ENCODE data around the gene LRRC2.
"Not testable (repeated sequence)": the region's sequence is repeated elsewhere in the genome, so short reads cannot be mapped to it uniquely, and the experiment has no call there.

Gene LRRC2, protein sequence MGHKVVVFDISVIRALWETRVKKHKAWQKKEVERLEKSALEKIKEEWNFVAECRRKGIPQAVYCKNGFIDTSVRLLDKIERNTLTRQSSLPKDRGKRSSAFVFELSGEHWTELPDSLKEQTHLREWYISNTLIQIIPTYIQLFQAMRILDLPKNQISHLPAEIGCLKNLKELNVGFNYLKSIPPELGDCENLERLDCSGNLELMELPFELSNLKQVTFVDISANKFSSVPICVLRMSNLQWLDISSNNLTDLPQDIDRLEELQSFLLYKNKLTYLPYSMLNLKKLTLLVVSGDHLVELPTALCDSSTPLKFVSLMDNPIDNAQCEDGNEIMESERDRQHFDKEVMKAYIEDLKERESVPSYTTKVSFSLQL

DNA sequence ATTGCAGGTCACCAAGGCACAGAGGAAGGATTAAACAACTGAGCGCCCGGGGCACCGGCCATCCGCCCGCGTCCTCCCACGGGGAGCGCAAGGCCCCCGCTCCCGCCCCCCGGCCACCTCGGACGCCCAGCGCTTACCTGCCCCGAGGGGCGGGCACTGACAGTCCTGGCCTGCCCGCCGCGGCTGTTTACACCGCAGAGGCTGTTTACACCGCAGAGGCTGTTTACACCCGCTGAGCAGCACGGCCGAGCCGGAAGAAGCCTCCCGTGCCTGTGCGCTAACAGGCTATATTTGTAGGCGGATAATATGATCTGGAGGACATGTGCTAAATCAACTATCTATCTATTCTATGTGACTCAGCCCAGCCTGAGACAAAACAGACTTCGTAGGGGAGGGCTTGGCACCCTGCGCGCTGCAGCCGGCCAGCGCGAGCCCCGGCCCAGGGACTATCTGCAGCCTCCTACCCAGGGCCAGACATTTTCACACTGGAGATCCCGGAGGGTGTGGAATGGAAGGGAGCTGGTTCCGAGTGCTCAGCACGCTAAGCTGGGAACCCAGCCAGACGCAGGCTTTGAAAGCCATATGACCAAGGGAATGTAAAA lies at the start of gene LRRC2:
TSS of gene LRRC2 (minus strand) at position 263 of the 602 bp plus-strand sequence. CDS start 14,711 bp downstream, outside the sequence.
- peak; percentile 29 for DNase-seq (ENCODE audit: low read depth)

DNA sequence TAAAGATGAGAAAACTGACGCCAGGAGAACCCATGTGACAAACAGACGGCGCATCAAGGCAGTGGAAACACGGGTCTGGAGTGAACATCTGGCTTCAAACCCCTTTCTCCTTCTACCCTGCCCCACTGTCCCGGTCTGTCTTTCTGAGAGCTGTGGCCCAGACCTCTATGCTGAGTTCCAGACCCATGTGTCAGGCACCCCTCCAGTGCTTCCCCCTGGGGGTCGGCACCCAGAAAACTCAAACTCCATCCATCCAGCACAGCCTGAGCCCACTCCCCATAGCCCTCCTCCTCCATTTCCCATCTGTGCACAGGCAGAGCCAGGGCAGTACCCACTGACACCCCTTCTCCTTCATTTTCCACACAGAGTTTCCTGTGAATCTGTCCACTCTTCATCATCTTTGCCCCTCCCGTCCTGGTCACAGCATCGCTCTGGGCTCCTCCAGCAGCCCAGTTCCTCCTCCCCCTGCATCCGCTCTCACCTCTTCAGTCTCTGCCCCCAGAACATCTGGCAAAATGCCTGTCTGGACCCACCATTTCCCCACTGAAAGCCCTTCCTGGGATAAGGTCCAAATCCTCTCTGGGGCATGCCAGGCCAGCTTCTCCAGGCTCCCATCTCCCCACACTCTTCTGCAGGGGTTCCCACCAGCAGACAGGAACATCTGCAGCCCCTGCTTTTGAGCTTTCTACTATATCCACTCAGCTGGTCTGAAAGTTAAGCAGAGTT lies 49.1 kb upstream of the LRRC2 start:
- no peak for DNase-seq (ENCODE audit: low read depth)

DNA sequence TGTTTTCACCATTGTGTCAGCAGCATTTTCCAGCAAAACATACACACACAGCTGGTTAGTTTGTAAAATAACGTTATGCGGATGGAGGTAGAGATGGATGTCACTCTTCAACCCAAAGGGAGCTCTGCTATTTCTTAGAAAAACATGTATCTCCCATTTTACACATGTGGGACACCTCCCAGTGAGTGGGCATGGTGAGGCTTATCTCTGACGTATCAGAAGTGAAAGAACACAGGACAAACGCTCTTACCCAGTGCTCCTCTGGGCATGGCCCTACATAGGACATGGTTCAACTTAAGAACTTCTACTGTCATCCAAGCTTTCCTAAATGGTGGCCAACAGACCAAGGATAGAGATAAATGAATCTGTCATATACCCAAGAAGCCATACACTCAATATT lies 48.3 kb upstream of the LRRC2 start:
- DNase-seq (ENCODE audit: low read depth), result no peak

- no peak for DNase-seq (ENCODE audit: low read depth)
These were observed 47.4 kb upstream of the LRRC2 start for GRCh38 chr3:46613313-46614005.

DNA sequence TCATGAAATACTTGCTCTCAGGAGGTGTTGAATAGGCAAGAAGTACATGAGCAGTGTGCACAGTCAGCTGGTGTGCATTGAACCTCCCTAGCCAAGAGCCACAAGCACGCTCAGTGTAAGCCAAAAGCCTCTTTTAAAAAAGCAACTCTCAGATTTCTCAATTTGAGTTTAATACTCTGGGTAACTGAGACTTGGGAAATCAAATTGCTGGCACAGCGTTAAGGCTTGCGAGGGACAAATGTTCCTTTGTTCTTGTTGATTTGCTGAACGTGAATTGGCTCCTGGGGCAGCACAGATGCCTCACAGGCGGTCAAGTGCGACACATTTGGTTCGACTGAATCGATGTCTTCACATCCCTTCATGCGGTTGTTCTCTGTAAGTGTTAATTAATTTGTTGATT lies 46.2 kb upstream of the LRRC2 start, which contains the start of gene FAM240A:
TSS of gene FAM240A (plus strand) at position 202 of the 400 bp plus-strand sequence. CDS start at position 361, 159 bp downstream.
- no peak for DNase-seq (ENCODE audit: low read depth)

- DNase-seq (ENCODE audit: low read depth), result no peak
These were observed 44.0 kb upstream of the LRRC2 start for GRCh38 chr3:46609944-46610722.

GRCh38 chr3:46609212-46609721 lies 43.2 kb upstream of the LRRC2 start:
- DNase-seq (ENCODE audit: low read depth), result no peak

GRCh38 chr3:46607603-46608028 lies 41.5 kb upstream of the LRRC2 start:
- DNase-seq (ENCODE audit: low read depth), result no peak

DNA sequence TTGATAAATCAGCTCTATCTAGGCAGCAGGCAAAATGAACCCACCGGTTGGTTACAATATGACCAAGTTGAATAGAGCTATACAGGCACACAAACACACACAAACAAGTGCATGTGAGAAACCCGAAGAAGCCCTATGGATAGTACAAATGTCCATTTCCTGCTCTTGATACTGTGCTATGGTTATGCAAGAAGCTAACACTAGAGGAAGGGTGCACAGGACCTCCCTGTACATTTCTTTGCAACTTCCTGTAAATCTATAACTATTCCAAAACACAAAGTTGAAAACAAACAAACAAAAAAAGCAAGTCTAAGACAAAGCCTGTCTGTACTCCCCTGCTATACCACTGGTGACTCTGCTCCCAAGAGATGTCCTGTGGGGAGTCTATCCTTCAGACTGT lies 38.0 kb upstream of the LRRC2 start:
- no peak for DNase-seq (ENCODE audit: low read depth)

- DNase-seq (ENCODE audit: low read depth), result no peak
These were observed 37.4 kb upstream of the LRRC2 start for GRCh38 chr3:46603446-46604046.

- DNase-seq (ENCODE audit: low read depth), result no peak
These were observed 33.5 kb upstream of the LRRC2 start for GRCh38 chr3:46599590-46599989.

GRCh38 chr3:46595819-46596314 lies 29.8 kb upstream of the LRRC2 start:
- no peak for DNase-seq (ENCODE audit: low read depth)

DNA sequence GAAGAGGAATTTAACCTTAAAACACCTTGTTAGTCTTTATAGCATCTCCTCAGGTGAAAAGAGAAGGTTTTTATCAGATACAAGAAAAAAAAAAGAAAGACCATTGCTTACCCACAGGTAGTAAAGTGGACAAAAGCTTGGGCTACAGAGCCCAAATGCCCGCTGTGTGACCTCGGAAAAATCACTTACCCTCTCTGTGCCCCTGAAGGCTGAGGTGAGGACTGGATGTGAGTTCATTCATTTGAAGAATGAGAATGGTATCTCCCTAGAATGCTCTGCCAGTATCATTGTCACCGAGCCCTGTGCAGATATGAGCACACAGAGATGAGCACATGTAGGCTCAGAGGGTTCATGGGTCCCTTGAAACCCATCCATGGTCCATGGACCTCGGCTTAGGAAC lies 28.6 kb upstream of the LRRC2 start:
- DNase-seq (ENCODE audit: low read depth), result no peak

DNA sequence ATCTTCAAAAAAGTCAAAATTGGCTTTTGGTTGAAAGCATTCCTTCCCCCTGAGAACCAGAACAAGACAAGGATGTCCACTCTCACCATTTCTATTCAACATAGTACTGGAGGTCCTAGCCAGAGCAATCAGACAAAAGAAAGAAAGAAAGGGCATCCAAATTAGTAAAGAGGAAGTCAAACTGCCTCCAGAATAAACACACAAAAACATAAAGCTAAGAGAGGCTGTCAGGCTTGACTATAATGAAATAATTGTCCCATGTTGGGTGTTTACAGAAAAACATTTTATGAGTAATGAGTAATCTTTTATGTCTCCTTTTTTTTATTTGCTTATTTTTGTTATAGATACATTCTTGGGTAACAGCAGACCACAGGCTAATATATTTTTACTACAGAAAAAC lies 27.9 kb upstream of the LRRC2 start:
- no peak for DNase-seq (ENCODE audit: low read depth)

GRCh38 chr3:46593274-46593862 lies 27.3 kb upstream of the LRRC2 start:
- DNase-seq (ENCODE audit: low read depth), result no peak

DNA sequence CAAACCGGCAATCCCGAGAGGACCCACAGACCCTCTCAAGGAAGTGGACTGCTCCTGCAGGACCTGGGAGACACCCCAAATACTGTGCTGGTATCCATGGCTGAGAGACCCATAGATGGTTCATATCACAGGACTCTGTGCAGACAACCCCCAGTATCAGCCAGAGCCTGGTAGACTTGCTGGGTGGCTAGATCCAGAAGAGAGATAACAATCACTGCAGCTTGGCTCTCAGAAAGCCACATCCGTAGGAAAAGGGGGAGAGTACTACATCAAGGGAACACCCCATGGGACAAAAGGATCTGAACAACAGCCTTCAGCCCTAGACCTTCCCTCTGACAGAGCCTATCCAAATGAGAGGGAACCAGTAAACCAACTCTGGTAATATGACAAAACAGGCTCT lies 21.2 kb upstream of the LRRC2 start:
- not testable (repeated sequence) for DNase-seq (ENCODE audit: low read depth)

DNA sequence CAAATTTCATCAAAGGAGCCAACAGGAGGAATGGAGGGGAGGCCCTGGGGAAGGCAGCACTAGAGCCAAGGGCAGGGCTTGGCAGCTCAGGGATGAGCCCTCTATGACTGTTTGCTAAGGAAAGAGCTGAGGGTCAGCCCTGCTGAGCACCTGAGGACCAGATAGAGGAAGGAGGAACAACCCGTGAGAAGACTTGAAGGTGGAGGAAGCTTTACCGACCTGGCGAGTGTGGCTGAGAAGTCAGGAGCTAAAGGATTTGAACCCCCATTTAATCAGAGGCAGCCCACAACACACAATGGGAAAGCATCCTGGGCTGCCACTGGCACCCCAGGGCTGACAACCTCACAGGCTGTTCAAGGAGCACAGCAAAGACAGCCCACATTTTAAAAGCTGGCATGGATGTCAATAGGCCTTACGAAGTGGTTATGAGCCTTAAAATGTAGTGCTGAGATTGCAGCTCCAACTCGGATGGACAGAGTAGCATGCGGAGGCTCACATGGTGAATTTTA lies 20.7 kb upstream of the LRRC2 start:
- DNase-seq (ENCODE audit: low read depth), result no peak

DNA sequence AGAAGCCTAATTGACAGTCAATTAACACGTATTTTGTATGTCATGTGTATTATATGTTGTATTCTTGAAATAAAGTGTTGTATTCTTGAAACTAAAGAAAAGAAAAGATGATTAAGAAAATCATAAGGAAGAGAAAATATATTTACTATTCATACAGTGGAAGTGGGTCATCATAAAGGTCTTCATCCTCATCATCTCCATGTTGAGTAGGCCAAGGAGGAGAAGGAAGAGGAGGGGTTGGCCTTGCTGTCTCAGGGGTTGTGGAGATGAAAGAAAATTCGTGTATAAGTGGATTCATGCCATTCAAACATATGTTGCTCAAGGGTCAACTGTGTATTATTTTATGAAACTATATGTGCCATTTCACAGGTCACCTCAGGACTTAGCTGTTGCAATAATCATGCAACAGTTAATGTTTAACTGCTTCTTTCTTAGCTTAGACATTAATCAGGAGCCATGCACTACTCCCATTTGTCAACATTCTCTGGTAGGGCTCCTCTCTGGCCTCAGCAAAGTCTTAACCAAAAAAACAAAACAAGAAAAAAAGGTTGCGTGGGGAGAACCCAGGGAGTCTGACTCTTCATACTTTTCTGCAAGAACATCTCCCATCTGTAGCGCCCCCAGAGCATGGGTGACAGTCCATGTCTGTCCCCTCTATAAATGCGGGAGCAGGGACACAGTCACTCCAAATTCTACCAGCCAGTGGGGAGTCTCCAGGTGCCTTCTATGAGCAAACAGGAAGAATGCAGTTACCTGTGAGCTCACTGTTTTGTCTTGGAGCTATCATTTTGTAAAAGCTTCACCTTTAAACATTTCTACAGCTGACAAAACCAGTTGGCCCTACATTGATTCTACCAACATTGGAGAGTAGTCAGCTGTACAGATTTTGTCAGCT lies 19.9 kb upstream of the LRRC2 start:
- DNase-seq (ENCODE audit: low read depth), result no peak

Measured in HS-5 (cell line).